Measurements from ENCODE around the gene TPRG1. TPM values are rescaled to one million over a fixed set of nuclear protein-coding genes. Genes with fewer than 3 reads are reported as not detected.

Gene TPRG1
- total and polyA plus RNA-seq, 7 donors = 0.78 to 24.5 (median 9.9) TPM

DNA sequence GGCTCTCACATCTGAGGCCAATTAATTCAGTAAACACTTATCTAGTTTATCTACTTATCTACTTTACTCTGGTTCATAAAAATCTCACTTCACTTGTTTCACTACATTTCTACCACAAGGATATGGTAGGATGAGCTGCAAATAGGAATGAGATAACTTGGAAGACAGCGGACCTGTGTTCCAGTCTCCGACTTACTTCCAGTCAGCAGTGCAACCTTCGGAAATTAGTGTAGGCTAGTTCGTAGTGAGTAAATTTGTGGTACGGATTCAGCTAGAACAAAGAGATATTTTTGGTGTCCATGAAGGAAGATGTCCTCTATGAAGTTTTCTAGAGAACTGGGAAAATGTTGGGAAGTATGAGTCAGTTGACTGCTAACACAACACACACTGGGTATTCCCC lies 66.3 kb downstream of the TPRG1 start:
- intact Hi-C loops (cut with DNase I) = no loop called here
- Histone ChIP-seq H3K4me3 (no peak overlapping the region), H3K9me3 (no peaks in the 10 kb centered on the region), H3K27me3 (ENCODE audit: insufficient read depth in 3 of 3, low read length in 2 of 3) (no peaks in the 10 kb centered on the region), H3K36me3 (ENCODE audit: insufficient read depth in 1 of 2, low read depth in 1 of 2) (peaks cover 0 to 15% of the 10 kb centered on the region in 2 donors), H3K4me1 (no peaks in the 10 kb centered on the region), H3K27ac (no peak overlapping the region)
- TF ChIP-seq, protein P1, sequence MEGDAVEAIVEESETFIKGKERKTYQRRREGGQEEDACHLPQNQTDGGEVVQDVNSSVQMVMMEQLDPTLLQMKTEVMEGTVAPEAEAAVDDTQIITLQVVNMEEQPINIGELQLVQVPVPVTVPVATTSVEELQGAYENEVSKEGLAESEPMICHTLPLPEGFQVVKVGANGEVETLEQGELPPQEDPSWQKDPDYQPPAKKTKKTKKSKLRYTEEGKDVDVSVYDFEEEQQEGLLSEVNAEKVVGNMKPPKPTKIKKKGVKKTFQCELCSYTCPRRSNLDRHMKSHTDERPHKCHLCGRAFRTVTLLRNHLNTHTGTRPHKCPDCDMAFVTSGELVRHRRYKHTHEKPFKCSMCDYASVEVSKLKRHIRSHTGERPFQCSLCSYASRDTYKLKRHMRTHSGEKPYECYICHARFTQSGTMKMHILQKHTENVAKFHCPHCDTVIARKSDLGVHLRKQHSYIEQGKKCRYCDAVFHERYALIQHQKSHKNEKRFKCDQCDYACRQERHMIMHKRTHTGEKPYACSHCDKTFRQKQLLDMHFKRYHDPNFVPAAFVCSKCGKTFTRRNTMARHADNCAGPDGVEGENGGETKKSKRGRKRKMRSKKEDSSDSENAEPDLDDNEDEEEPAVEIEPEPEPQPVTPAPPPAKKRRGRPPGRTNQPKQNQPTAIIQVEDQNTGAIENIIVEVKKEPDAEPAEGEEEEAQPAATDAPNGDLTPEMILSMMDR (IDR thresholded peaks at IDR 0.05) = no peak
- WGBS, 3 donors = 93 to 97% (median 96%) methylated on average over 5 of the region's 5 CpGs
- DNase-seq (no peak), ATAC-seq (no peak)

DNA sequence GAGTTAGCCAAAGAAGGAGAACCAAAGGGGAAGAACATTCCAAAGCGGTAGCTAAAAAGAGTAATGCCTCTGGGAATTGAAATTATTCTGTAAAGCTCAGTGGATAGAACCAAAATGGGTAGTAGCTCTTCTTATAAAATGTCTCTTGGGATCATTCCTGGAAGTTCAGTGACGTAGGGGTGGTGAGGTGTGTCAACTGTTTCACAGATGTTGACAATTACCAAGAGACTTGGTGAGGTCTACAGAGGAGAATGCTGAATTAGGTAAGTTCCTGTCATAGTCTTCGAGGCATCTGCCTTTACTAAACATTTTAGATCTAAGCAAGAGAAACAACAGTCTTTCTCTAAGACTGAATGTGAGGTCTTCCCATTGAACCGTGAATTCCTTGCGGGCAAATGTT lies 67.8 kb downstream of the TPRG1 start:
- intact Hi-C loops (cut with DNase I) = no loop called here
- Histone ChIP-seq H3K9me3 (no peaks in the 10 kb centered on the region), H3K4me1 (no peaks in the 10 kb centered on the region), H3K36me3 (ENCODE audit: insufficient read depth in 1 of 2, low read depth in 1 of 2) (peaks cover 0 to 15% of the 10 kb centered on the region in 2 donors), H3K27ac (no peak overlapping the region), H3K4me3 (no peak overlapping the region), H3K27me3 (ENCODE audit: insufficient read depth in 3 of 3, low read length in 2 of 3) (no peaks in the 10 kb centered on the region)
- DNase-seq (no peak), ATAC-seq (no peak)
- TF ChIP-seq, protein P1 (IDR thresholded peaks at IDR 0.05) = no peak
- WGBS, 3 donors = 82 to 89% (median 83%) methylated on average over 5 of the region's 5 CpGs

DNA sequence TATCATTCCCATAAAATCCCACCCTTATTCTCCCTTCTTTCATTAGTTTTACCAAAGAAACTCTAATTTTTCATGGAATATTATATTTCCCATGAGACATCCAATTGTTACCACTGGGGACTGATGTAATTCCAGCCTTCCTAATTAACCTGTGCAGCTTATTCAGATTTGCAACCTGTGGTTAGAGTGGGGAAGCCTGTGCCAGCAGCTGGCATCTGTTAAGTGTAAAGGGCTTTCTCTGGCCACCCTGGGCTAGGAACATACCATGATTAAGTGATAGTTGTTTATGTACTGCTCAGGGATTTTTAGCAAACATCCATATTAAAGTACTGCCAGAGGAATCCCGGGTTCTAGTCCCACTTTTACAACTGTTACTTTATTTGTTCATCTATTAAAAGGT lies 78.2 kb downstream of the TPRG1 start:
- H3K9me3 ChIP-seq = peaks cover 6% of the 10 kb centered on the region
- peaks cover 0 to 4% of the 10 kb centered on the region in 2 donors for H3K36me3 ChIP-seq (ENCODE audit: insufficient read depth in 1 of 2, low read depth in 1 of 2)
- no peak overlapping the region for H3K27ac ChIP-seq
- no peak for DNase-seq
- no peaks in the 10 kb centered on the region for H3K4me1 ChIP-seq
- no peak overlapping the region for H3K4me3 ChIP-seq
- TF ChIP-seq, protein P1 (IDR thresholded peaks at IDR 0.05) = no peak
- ATAC-seq = no peak
- intact Hi-C loops (cut with DNase I) = no loop called here
- H3K27me3 ChIP-seq (ENCODE audit: insufficient read depth in 3 of 3, low read length in 2 of 3) = no peaks in the 10 kb centered on the region
- WGBS, 3 donors = 76 to 86% (median 82%) methylated on average over 1 of the region's 1 CpG

DNA sequence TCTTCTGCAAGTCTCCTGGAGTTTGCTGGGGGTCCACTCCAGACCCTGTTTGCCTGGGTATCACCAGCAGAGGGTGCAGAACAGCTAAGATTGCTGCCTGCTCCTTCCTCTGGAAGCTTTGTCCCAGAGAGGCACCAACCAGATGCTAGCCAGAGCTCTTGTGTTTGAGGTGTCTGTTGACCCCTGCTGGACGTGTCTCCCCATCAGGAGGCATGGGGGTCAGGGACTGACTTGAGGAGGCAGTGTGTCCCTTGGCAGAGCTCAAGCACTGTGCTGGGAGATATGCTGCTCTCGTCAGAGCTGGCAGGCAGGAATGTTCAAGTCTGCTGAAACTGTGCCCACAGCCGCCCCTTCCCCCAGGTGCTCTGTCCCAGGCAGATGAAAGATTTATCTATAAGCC lies 86.5 kb downstream of the TPRG1 start:
- Histone ChIP-seq H3K27me3 (ENCODE audit: insufficient read depth in 3 of 3, low read length in 2 of 3) (no peaks in the 10 kb centered on the region), H3K4me3 (no peak overlapping the region), H3K4me1 (peaks cover 26% of the 10 kb centered on the region), H3K36me3 (ENCODE audit: insufficient read depth in 1 of 2, low read depth in 1 of 2) (no peaks in the 10 kb centered on the region), H3K27ac (no peak overlapping the region), H3K9me3 (peaks cover 4% of the 10 kb centered on the region)
- ATAC-seq (no peak), DNase-seq (no peak)
- TF ChIP-seq, protein P1 (IDR thresholded peaks at IDR 0.05) = no peak
- intact Hi-C loops (cut with DNase I) = no loop called here
- WGBS, 3 donors = 78 to 88% (median 81%) methylated on average over 3 of the region's 3 CpGs
